Epithelial cell of prostate (primary cell): ENCODE results near the gene SCP2.

Source experiments
- DNase-seq: peaks from one replicate; pipeline ENCODE4 v3.0.0-alpha.2; 2011; ENCODE audit warnings: low read depth, low spot score
- H3K27ac ChIP-seq: fragments of 450-650 bp; 2 replicates; pipeline ENCODE4 v1.5.1; 2017; ENCODE audit warnings: mild to moderate bottlenecking

SCP2 gene

DNA sequence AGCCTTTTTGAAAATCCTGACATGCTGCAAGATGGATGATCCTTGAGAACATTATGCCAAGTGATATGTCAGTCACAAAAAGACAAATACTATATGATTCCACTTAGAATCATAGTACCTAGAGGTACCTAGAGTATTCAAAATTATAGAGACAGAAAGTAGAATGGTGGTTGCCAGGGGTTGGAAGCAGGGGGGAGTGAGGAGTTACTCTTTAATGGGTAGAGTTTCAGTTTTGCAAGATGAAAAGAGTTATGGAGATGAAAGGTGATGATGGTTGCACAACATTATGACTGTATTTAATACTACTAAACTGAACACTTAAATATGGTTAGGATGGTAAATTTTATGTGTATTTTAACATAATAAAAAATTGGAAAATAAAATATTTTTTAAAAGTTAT, 97.0 kb downstream of the SCP2 start:
- H3K27ac ChIP-seq, result no peak overlapping the region
- no peak for DNase-seq

DNA sequence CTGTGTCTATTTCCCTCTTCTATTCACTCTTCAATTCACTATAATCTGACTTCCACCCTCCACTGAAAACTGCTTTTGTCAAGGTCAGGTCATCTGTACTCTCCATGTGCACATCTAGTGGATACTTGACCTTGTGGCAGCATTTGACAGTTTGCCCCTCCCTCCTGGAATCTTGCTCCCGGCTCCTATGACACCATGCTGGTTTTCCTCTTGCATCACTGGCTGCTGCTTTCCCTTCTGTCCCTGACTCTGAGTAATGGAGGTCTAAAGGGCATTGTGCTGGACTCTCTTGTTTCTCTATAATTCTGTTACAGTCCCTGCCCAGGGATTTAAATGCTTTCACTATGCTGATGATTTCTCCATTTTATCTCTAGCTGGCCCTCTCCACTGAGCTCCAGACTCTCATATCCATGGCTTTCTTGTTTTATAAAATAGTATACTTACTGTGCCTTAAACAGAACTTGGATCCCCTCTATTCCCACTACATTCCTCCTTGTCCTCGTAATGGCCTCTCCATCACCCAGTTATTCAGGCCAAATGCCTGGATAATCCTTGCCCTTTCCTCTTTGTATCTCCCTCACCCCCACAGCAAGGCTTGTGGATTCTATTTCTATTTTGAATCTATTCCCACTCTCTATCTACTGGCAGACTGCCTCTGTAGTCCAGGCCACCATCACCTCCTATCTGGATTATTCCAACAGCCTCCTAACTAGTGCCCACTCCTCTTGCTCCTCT, 98.1 kb downstream of the SCP2 start:
- no peak overlapping the region for H3K27ac ChIP-seq
- no peak for DNase-seq

DNA sequence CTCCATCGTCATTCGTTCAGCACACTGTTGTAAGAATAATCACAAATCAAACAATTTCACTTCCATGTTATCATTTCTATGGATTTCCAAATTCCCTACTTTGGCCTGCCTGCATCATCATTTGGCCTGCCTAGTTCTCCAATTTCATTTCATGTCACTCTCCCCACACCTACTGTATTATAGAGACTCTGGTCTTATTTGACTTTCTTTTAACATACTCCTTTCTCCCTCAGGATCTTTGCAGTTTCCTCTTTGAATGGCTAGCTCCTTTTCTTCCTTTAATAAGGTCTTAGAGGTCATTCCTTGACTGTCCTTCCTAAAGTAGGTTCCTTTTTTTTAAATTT, 98.7 kb downstream of the SCP2 start:
- DNase-seq, result no peak
- H3K27ac ChIP-seq, result no peak overlapping the region

DNA sequence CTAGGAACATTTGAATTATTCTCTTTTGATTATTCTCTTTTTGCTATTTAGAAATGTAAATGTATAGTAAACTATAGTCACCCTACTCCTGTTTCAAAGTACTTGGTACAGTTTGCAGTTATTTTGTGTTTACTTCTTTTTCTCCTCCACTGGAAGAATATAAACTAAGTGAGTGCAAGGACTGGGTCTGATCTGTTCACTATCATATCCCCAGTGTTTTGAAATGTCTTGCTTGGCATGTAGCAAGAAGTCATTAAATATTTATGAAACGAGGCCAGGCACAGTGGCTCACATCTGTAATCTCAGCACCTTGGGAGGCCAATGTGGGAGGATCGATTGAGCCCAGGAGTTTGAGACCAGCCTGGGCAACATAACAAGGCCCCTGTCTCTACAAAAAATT, 99.2 kb downstream of the SCP2 start:
- DNase-seq, result no peak
- H3K27ac ChIP-seq, result no peak overlapping the region

DNA sequence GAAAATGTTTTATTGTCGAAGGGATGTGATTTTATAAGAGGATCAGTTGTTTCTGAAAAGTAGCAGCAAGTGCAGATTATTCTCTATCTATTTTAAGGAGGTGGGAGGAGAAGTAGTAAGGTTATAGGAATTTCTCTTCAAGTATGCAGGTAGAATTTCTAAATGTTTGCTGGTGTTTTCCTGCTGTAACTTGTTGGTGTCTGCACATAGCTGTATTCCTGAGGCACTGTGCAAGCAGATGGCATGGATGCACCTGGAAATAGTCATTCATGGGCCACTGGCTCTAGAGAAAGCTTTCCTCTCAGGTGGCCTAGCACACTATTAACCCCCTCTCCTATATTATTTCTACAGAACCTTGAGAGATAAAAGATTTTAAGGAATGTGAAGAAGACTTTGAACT, 104.7 kb downstream of the SCP2 start:
- peak overlapping the region; percentile 44 for H3K27ac ChIP-seq
- peak; percentile 22 for DNase-seq

DNA sequence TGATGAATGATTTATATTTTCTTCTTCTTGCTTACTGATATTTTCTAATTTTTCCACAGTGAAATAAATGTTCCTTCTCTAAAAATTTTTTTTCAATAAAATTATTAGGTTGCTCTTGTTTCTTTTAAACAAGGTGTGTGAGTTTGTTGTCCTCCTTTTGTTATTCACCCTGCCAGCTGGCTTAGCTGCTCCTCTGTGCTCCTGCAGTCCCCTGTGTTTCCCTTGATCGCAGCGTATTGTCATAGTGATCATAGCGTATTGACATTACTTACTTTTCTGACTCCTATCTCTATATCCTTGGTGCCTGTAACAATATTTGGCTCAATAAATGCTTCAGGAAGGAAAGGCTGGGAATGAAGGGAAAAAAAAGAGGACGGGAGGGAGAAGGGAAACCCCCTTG, 110.1 kb downstream of the SCP2 start:
- DNase-seq, result no peak
- H3K27ac ChIP-seq, result no peak overlapping the region

DNA sequence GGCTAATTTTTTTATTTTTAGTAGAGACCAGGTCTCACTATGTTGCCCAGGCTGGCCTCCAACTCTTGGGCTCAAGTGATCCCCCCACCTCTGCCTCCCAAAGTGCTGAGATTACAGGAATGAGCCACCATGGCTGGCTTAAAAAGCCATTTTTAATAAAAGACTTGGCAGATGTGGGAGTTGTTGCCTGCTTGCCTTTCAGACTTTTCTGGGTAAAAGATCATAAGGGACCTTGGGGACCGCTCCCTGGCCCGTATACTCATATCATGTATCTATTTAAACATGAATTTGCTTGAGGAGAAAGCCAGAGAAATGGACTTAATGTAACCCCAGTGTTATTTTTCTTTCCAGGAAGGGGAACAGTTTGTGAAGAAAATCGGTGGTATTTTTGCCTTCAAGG, 111.5 kb downstream of the SCP2 start:
- no peak overlapping the region for H3K27ac ChIP-seq
- DNase-seq, result no peak

DNA sequence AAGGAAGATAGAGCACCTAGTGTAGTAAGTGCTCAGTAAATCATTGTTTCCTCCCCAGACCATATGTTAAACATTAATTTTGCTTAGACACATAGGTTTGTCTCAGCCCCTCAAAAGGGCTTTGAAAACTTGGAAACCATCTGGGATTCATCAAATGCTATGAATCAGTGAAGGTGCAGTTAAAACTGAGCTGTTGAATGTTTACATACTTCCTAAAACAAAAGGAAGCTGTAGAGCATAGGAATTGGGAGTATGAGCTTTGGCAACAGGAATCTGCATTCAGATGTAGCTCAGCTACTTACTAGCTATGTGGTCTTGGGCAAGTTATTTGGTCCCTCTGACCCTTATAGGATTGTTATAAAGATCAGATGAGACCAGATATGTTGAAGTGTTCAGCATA, 116.2 kb downstream of the SCP2 start:
- DNase-seq, result no peak
- no peak overlapping the region for H3K27ac ChIP-seq

DNA sequence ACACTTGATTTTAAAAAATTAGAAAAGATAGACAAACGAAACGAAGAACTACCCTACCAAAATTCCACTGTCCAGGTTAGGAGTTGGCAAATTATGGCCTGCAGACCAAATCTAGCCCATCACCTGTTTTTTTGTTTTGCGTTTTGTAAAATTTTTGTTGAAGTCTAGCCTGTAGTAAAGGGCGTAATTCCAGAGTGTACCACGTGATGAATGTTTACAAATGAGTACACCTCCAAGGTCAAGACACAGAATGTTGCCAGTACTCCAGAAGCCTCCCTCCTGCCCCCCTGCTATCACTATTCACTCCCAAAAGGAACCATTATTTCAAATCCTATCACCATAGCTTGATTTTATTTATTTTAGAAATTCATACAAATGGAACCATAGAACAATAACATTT, 117.8 kb downstream of the SCP2 start:
- H3K27ac ChIP-seq, result no peak overlapping the region
- no peak for DNase-seq

DNA sequence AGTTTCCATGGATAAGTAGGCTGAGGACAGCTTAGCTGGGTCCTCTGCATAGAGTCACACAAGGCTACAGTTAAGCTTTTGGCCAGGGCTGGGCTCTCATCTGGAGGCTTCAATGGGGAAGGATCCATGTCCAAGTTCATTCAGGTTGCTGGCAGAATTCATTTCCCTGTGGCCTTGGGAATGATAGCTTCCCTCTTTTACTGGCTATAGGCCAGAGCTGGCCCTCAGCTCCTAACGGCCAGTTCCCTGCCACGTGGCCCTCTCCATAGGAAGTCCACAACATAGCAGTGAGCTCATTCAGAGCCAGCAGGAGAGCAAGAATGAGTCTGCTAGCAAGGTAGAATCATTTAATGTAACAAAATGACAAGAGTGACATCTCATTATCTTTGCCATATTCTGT, 119.9 kb downstream of the SCP2 start:
- no peak for DNase-seq
- H3K27ac ChIP-seq, result no peak overlapping the region

DNA sequence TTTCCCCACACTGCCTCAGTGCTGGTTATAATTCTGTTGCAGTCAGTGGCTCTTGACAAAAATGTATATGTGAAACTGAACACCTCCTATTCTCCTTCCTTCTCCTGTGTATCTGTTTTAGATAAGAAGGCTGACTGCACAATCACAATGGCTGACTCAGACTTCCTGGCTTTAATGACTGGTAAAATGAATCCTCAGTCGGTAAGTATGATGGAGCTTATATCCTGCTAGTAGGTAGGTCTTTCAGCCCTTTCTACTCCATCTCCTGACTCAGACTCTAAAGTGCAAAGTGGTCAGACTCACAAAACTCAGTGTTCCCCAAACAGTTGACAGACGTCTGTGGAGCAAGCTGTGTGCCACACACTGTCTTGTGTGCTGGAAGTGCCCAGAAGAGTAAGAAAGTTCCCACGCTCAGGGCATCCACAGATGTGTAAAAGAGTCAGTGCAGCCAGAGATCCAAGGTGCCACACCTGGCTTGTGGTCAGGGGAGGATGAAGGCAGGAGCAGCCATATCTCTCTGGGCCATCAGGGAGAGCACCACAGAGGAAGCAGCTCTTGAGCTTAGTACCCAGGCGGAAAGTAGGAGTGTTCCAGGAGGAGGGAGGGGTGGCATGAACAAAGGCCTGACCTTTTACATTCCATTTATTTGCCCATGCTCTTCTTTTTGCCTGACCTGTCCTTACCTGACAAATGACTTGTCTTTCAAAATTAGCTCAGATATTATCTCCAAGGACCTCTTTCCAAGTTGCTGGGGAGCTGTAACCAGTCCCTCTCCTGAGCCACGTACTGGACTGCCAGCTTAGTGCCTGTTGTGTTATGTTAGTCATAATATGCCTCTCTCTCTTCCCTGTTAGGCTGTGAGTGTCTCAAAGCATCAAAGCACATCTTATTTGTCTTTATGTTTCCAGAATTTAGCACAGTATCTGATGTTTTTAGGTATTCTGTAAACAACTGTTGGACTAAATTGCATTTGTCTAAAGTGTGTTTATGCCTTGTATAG, 121.0 kb downstream of the SCP2 start:
- no peak overlapping the region for H3K27ac ChIP-seq
- DNase-seq, result peak; percentile 48

DNA sequence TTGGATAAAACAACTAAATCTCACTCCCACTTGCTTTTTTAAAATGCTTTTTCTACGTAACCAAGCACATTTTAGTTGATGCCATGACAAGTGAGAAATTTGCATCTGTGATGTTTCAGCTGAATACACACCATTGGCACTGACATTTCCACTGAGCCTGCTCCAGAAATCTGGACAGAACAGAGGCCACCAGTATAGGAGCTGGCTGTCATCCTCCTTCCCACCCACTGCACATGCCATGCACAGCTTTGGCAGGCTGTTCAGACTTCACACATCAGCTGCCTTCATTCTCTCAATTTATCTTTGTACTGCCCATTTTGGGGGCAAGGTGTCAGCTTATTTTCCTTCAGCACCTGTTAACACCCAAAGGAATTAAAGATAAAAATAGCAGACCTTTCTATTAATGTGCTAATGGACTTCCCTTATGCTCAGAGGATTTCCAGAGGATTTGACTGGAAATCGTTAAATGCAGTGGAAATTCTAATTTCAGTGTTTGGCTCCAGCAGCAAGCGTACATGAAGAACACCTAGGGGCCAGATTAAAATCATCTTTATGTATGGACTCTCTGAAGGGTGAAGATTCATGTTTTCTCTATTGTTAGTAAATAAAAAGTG, 122.0 kb downstream of the SCP2 start:
- H3K27ac ChIP-seq, result no peak overlapping the region
- no peak for DNase-seq

DNA sequence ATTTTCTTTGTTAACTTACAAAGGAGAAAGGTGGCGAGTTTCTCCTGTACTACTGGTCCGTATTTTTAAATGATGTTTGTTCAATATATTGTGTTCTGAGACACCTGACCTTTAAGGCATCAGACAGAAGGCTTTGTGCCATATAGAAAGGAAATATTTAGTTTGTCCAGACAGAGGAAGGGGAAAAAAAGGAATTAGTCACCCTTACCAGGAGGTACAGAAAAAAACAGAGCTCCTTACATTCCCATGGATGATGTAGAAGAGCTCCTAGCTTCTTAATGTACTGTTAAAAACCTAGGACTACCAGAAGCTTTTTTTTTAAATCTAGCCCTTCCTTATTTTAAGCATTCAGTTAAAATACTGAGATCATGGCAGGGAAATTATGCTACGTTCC, 122.5 kb downstream of the SCP2 start:
- no peak overlapping the region for H3K27ac ChIP-seq
- no peak for DNase-seq

DNA sequence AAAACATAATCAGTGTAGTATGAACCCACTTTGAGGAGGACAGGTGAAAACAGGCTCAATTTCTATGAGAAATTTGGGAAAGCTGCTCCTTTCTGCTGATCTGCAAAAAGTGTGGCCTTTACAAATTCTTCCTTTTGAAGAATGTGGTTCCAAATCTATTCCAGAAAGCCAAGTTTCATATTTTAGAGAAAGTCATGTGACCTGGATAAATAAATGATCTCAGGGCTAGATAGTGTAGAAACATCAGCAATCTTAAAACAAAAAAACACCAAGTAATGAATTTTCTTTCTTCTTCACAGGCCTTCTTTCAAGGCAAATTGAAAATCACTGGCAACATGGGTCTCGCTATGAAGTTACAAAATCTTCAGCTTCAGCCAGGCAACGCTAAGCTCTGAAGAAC, 123.2 kb downstream of the SCP2 start:
- DNase-seq, result no peak
- H3K27ac ChIP-seq, result no peak overlapping the region

DNA sequence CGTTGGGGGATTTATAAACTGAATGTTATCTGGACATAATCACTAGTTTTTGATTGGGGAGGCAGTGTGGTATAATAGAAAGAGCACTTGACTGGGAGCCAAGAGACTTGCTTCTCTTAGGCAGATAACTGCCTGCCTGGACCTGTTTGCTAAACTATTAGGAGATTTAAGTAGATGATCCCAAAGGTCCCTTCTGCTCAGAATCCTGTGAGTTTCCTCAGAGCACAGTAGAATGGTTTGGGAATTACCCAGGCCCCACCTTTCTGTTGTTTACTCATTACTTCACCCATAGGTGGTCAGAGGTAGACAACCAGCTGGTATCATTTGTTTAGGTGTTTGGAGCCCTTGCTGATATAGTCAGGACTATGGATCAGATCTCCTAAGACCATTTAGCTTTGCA, 124.6 kb downstream of the SCP2 start:
- no peak overlapping the region for H3K27ac ChIP-seq
- DNase-seq, result no peak

DNA sequence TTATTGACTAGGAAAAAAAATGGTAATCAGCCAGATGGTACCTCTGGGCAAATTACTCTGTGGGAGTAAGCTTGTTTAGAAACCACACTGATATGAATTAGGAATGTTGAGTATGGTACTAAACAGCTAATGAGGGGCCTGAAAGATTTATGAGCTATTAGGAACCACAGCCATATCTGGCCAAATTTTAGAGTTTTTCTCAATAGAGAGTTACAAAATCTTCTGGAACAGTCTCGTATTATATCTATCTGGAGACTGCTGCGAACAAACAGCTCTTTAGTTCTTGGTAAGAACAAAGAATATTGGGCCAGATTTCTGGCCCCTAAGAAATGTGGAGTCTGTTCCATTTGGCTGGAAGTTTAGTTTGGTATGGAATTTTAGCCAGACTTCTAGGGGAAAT, 130.1 kb downstream of the SCP2 start:
- DNase-seq, result no peak
- H3K27ac ChIP-seq, result no peak overlapping the region

DNA sequence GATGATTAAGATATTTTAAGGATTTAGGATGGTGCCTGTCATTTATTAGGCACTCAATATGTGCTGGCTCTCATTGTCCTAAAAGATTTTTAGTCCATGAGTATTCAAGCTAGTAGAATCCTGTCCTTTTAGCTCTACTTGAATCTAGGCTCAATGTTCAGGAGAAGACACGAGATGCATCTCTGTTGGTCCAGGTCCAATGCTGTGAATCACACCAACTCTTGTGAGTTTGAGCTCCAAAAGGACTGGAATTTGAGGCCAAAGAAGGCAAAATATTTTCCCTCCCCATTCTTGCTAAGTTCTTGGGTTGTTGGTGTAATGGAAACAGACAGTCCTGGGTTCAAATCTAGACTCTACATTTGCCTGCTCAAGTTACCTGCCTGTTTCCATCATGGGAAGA, 133.5 kb downstream of the SCP2 start:
- no peak overlapping the region for H3K27ac ChIP-seq

DNA sequence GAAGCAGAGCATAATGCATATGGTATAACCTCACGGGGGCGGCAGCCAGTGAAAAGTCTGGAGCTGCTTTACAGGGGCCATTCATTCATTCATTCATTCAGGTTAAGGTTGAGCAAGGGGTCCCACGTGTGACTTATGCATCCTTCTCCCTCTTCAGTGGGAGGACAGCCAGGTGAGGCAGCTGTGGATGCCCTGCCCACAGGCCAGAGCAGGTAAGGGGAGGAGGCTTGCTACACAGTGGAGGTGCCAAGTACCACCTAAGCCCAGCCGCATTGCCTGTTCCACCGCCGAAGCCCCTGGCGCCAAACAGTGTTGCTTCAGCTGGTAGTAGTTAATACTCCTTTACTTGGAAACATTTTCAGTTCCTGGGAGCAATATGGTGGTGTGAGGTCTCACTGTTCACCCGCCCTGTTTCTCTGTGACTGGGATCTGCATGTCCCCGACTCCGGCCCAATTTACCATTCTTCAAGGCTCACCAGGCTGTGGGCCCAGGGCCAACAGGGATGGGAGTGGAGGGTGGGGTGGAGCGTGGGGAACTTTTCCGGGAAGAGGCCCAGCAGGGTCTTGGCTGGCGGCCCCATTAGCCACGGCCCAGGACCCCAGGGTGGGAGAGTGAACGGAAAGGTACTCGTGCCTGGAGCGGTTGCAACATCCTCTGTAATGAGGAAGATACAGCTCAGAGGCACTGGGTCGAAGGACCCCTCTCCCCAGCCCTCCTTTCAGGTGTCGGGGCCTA, 134.2 kb downstream of the SCP2 start:
- DNase-seq, result no peak
- no peak overlapping the region for H3K27ac ChIP-seq

More for the DNA sequence above, 133.5 kb downstream of the SCP2 start:
- no peak for DNase-seq

DNA sequence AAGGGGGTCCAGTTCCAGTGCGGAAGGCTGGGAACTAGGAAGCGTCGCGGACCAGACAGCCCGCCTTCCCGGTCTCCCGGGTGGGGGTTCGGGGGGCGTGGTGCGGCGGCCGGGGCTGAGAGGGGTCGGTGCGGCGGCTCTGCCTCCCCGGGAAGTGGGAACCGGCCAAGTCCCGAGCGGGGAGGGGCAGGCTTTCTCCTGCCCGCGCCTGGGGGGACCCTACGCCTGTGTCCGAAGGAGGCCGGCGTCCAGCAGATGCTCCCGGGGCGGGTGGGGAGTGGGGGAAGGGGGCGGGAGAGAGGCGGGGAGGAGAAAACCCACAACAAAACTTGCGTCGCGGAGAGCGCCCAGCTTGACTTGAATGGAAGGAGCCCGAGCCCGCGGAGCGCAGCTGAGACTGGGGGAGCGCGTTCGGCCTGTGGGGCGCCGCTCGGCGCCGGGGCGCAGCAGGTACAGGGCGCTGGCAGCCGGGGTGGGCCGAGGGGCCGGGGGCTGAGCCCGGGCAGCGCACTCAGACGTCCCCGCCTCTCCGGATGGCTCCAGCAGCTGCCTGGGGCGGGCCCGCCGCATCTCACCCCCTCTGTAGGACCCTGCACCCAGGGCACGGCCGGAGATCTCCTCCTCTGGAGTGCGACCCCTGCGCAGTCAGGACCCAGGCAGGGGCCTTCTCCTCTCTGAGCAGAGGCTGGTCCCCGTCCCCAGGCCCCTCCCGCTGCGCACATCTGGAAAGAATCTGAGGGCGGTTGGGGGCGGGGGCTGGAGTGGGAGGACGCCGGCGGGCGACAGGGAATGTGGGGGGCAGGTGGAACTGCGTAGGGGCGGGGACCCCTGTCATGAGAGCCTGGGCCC, 135.0 kb downstream of the SCP2 start, which contains the start of gene PODN:
TSS of gene PODN (plus strand) at position 355 of the 849 bp plus-strand sequence. CDS start 7,643 bp downstream, outside the sequence.
- DNase-seq, result no peak
- no peak within 1 kb of the TSS for H3K27ac ChIP-seq
